ENCODE data around the gene TNFSF8.

The TNFSF8 gene

GRCh38 chr9:114935119-114935518 is 4.7 kb upstream of the TNFSF8 start:
- DNase-seq (ENCODE audit: extremely low read depth, low read depth), result no peak
- TF ChIP-seq, protein P1, sequence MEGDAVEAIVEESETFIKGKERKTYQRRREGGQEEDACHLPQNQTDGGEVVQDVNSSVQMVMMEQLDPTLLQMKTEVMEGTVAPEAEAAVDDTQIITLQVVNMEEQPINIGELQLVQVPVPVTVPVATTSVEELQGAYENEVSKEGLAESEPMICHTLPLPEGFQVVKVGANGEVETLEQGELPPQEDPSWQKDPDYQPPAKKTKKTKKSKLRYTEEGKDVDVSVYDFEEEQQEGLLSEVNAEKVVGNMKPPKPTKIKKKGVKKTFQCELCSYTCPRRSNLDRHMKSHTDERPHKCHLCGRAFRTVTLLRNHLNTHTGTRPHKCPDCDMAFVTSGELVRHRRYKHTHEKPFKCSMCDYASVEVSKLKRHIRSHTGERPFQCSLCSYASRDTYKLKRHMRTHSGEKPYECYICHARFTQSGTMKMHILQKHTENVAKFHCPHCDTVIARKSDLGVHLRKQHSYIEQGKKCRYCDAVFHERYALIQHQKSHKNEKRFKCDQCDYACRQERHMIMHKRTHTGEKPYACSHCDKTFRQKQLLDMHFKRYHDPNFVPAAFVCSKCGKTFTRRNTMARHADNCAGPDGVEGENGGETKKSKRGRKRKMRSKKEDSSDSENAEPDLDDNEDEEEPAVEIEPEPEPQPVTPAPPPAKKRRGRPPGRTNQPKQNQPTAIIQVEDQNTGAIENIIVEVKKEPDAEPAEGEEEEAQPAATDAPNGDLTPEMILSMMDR (IDR thresholded peaks at IDR 0.05; ENCODE audit: low read depth, low read length), result no peak

- no peak for DNase-seq (ENCODE audit: extremely low read depth, low read depth)
- TF ChIP-seq, protein P1 (IDR thresholded peaks at IDR 0.05; ENCODE audit: low read depth, low read length), result no peak
Observed at GRCh38 chr9:114932502-114932901, 2.1 kb upstream of the TNFSF8 start.

- no peak for DNase-seq (ENCODE audit: extremely low read depth, low read depth)
- TF ChIP-seq, protein P1 (IDR thresholded peaks at IDR 0.05; ENCODE audit: low read depth, low read length), result no peak
Observed at GRCh38 chr9:114931407-114931806, 1.0 kb upstream of the TNFSF8 start.

DNA sequence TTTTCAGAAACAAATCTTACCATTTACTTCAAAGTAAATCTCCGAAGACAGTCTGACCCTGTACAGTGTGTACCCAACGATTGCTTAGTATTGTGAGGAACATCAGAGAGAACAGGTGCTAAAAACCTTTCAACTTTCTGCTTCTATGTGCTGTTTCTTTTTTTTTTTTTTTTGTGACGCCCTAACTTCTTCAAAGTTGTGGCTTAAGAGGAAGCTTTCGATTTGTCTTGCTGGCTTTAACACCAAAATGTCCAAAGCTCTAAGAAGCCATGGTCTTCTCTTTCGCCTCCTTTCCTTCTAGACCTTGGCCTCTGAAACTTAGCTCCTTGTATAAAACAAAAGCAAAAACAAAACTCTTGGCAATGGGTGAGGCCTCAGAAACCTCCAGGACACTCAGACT is 1.2 kb downstream of the TNFSF8 start:
- TF ChIP-seq, protein P1 (IDR thresholded peaks at IDR 0.05; ENCODE audit: low read depth, low read length), result no peak
- DNase-seq (ENCODE audit: extremely low read depth, low read depth), result no peak

GRCh38 chr9:114928671-114929070 is 1.7 kb downstream of the TNFSF8 start:
- no peak for DNase-seq (ENCODE audit: extremely low read depth, low read depth)
- TF ChIP-seq, protein P1 (IDR thresholded peaks at IDR 0.05; ENCODE audit: low read depth, low read length), result no peak

DNA sequence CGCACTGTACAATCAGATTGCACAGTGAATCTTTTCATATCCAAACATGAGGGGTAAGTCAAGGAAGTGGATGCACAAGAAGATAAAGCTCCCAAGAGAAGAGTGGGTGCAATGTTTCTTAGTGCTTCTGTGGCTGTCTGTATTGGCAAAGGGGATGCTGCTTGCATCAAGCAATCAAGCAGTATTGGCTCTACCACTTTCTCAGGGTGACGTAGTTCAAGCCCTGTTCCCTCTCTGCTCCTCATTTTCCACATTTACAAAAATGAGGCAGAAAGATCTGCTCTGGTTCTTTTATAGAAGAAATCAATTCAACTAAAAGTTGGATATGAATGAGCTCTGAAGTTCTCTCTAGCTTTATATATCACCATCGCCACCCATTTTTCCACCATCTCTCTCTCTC is 2.3 kb downstream of the TNFSF8 start:
- TF ChIP-seq, protein P1 (IDR thresholded peaks at IDR 0.05; ENCODE audit: low read depth, low read length), result no peak
- DNase-seq (ENCODE audit: extremely low read depth, low read depth), result no peak

GRCh38 chr9:114925672-114926071 is 4.7 kb downstream of the TNFSF8 start:
- TF ChIP-seq, protein P1 (IDR thresholded peaks at IDR 0.05; ENCODE audit: low read depth, low read length), result no peak
- DNase-seq (ENCODE audit: extremely low read depth, low read depth), result no peak

All from AG09319 (cell line).